HG03378 (cell line): ENCODE data around the gene LAMA5.

Source experiments
- ATAC-seq: cut with Tn5 transposase; IDR thresholded peaks from one replicate; pipeline ENCODE4 v1.9.1; 2021; ENCODE audit warnings: mild to moderate bottlenecking, moderate library complexity; ENCODE audit not compliant: unreplicated experiment

LAMA5 gene

GRCh38 chr20:62348604-62349003, 18.5 kb downstream of the LAMA5 start:
- ATAC-seq = no peak

GRCh38 chr20:62347445-62347844, 19.7 kb downstream of the LAMA5 start:
- no peak for ATAC-seq

- ATAC-seq = no peak
These were observed 20.0 kb downstream of the LAMA5 start for GRCh38 chr20:62347151-62347404.

GRCh38 chr20:62346398-62347150, 20.5 kb downstream of the LAMA5 start:
- ATAC-seq = no peak

GRCh38 chr20:62345681-62346370, 21.3 kb downstream of the LAMA5 start:
- no peak for ATAC-seq

- ATAC-seq = no peak
These were observed 22.3 kb downstream of the LAMA5 start for GRCh38 chr20:62344782-62345181.

GRCh38 chr20:62344092-62344491, 23.0 kb downstream of the LAMA5 start:
- ATAC-seq = no peak

GRCh38 chr20:62342910-62343309, 24.2 kb downstream of the LAMA5 start:
- ATAC-seq = no peak

- peak; percentile 54 for ATAC-seq
These were observed 27.5 kb downstream of the LAMA5 start for GRCh38 chr20:62339647-62340062.

GRCh38 chr20:62338294-62338620, 28.9 kb downstream of the LAMA5 start:
- ATAC-seq = no peak

- no peak for ATAC-seq
These were observed 29.4 kb downstream of the LAMA5 start for GRCh38 chr20:62337558-62338293.

- no peak for ATAC-seq
These were observed 30.1 kb downstream of the LAMA5 start for GRCh38 chr20:62336775-62337557.

GRCh38 chr20:62336329-62336728, 30.8 kb downstream of the LAMA5 start:
- no peak for ATAC-seq

GRCh38 chr20:62335532-62335931, 31.6 kb downstream of the LAMA5 start:
- ATAC-seq = no peak

GRCh38 chr20:62334881-62335280, 32.2 kb downstream of the LAMA5 start:
- ATAC-seq = no peak

GRCh38 chr20:62333820-62334595, 33.1 kb downstream of the LAMA5 start:
- no peak for ATAC-seq

- no peak for ATAC-seq
These were observed 33.9 kb downstream of the LAMA5 start for GRCh38 chr20:62332989-62333819.

- no peak for ATAC-seq
These were observed 34.7 kb downstream of the LAMA5 start for GRCh38 chr20:62332421-62332820.

GRCh38 chr20:62331347-62331746, 35.8 kb downstream of the LAMA5 start:
- no peak for ATAC-seq
